Parathyroid adenoma (tissue), 2 donors: ENCODE measurements around the gene TMEM9B.
"Not testable (repeated sequence)": the region's sequence is repeated elsewhere in the genome, so short reads cannot be mapped to it uniquely, and the experiment has no call there.

ENCODE experiments used
- H2AFZ ChIP-seq: fragments of 300-600 bp; sonication (generic); one replicate; pipeline ENCODE4 v1.7.0; 2017; ENCODE audit warnings: antibody characterized with exemption, mild to moderate bottlenecking
- H3K27ac ChIP-seq: fragments of 300-600 bp; sonication (generic); one replicate; pipeline ENCODE4 v1.7.0; 2017
- H3K27me3 ChIP-seq: fragments of 300-600 bp; sonication (generic); one replicate; pipeline ENCODE4 v1.7.0; 2017; ENCODE audit warnings: low read length; ENCODE audit not compliant: control insufficient read depth, insufficient read depth
- H3K36me3 ChIP-seq: fragments of 300-600 bp; sonication (generic); one replicate; pipeline ENCODE4 v1.7.0; 2017; ENCODE audit warnings: low read length; ENCODE audit not compliant: control insufficient read depth, insufficient read depth
- H3K4me1 ChIP-seq: fragments of 300-600 bp; sonication (generic); one replicate; pipeline ENCODE4 v1.7.0; 2017; ENCODE audit warnings: control low read depth
- H3K4me2 ChIP-seq: fragments of 300-600 bp; sonication (generic); one replicate; pipeline ENCODE4 v1.7.0; 2017; ENCODE audit warnings: low read length
- H3K4me3 ChIP-seq: fragments of 300-600 bp; sonication (generic); one replicate; pipeline ENCODE4 v1.7.0; 2017; ENCODE audit warnings: low read depth, low read length
- H3K79me2 ChIP-seq: fragments of 300-600 bp; sonication (generic); one replicate; pipeline ENCODE4 v1.7.0; 2017; ENCODE audit warnings: control low read depth
- H3K9ac ChIP-seq: fragments of 300-600 bp; sonication (generic); one replicate; pipeline ENCODE4 v1.7.0; 2017; ENCODE audit warnings: mild to moderate bottlenecking
- H3K9me3 ChIP-seq: fragments of 300-600 bp; sonication (generic); one replicate; pipeline ENCODE4 v1.7.0; 2017; ENCODE audit warnings: low read length; ENCODE audit not compliant: control insufficient read depth
- TF ChIP-seq, protein P1 (sequence below): fragments of 300-600 bp; sonication (generic); IDR thresholded peaks from one replicate; pipeline ENCODE4 v1.7.0; 2017; ENCODE audit warnings: antibody characterized with exemption, mild to moderate bottlenecking
- donor health status: primary hyperparathyroidism.

Gene TMEM9B

GRCh38 chr11:8988329-8989234 lies 24.3 kb upstream of the TMEM9B start:
- TF ChIP-seq, protein P1, sequence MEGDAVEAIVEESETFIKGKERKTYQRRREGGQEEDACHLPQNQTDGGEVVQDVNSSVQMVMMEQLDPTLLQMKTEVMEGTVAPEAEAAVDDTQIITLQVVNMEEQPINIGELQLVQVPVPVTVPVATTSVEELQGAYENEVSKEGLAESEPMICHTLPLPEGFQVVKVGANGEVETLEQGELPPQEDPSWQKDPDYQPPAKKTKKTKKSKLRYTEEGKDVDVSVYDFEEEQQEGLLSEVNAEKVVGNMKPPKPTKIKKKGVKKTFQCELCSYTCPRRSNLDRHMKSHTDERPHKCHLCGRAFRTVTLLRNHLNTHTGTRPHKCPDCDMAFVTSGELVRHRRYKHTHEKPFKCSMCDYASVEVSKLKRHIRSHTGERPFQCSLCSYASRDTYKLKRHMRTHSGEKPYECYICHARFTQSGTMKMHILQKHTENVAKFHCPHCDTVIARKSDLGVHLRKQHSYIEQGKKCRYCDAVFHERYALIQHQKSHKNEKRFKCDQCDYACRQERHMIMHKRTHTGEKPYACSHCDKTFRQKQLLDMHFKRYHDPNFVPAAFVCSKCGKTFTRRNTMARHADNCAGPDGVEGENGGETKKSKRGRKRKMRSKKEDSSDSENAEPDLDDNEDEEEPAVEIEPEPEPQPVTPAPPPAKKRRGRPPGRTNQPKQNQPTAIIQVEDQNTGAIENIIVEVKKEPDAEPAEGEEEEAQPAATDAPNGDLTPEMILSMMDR: no peak
- H2AFZ ChIP-seq: no peak overlapping the region
- no peaks in the 10 kb centered on the region for H3K36me3 ChIP-seq
- no peaks in the 10 kb centered on the region for H3K4me1 ChIP-seq
- H3K27ac ChIP-seq: no peak overlapping the region
- no peak overlapping the region for H3K4me2 ChIP-seq
- no peaks in the 10 kb centered on the region for H3K79me2 ChIP-seq
- no peak overlapping the region for H3K9ac ChIP-seq
- H3K9me3 ChIP-seq: no peaks in the 10 kb centered on the region
- H3K4me3 ChIP-seq: no peak overlapping the region
- no peaks in the 10 kb centered on the region for H3K27me3 ChIP-seq

DNA sequence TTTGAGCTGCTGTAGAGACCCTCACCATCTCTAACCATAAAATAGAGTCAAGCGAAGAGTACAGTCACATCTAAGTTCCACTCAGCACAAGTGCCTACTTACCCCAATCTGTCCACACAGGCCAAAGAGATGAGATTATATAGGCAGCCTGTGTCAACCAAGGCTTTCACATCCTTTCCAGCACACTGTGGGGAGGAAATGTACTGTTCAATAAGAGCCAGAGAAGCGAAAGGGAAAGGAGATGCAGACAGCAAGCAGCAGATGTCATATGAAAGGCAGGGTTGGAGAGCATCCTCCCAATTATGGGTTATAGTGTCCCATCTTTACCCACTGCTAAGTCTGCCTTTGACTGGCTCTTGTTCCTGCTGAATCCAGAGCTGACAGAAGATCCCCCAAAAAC lies 23.2 kb upstream of the TMEM9B start:
- H3K4me1 ChIP-seq: no peaks in the 10 kb centered on the region
- no peak overlapping the region for H3K4me3 ChIP-seq
- H3K27me3 ChIP-seq: no peaks in the 10 kb centered on the region
- H3K36me3 ChIP-seq: no peaks in the 10 kb centered on the region
- H3K9me3 ChIP-seq: no peaks in the 10 kb centered on the region
- no peak overlapping the region for H3K27ac ChIP-seq
- TF ChIP-seq, protein P1: no peak
- no peak overlapping the region for H3K4me2 ChIP-seq
- H3K79me2 ChIP-seq: no peaks in the 10 kb centered on the region
- H3K9ac ChIP-seq: no peak overlapping the region
- no peak overlapping the region for H2AFZ ChIP-seq

GRCh38 chr11:8986772-8987171 lies 22.5 kb upstream of the TMEM9B start:
- H3K79me2 ChIP-seq, H3K9ac ChIP-seq, H3K27ac ChIP-seq, H3K4me1 ChIP-seq, H3K4me3 ChIP-seq, H3K4me2 ChIP-seq, H3K9me3 ChIP-seq, H2AFZ ChIP-seq, H3K27me3 ChIP-seq, H3K36me3 ChIP-seq: not testable (repeated sequence)

DNA sequence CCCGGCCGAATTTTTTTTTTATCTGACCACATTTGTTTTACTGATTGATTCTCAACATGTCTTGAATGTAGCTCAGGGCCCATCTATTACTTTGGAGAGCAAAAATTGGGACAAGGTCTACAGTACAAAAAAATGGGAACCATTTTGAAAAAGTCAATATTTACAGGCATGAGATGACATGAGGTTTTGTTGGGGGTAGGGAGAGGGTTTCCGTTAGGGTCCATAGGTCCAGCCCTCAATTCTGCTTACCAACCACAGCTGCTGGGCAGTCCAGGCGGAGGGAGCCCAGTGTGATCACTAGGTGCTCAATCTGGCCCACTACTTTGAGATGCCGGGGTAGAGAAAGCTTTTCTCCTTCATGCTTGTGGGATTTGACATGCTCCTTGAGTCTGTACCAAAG lies 21.2 kb upstream of the TMEM9B start:
- no peak overlapping the region for H3K4me3 ChIP-seq
- no peaks in the 10 kb centered on the region for H3K79me2 ChIP-seq
- H2AFZ ChIP-seq: no peak overlapping the region
- no peaks in the 10 kb centered on the region for H3K36me3 ChIP-seq
- no peaks in the 10 kb centered on the region for H3K4me1 ChIP-seq
- TF ChIP-seq, protein P1: no peak
- no peaks in the 10 kb centered on the region for H3K9me3 ChIP-seq
- no peak overlapping the region for H3K9ac ChIP-seq
- H3K4me2 ChIP-seq: no peak overlapping the region
- H3K27me3 ChIP-seq: no peaks in the 10 kb centered on the region
- H3K27ac ChIP-seq: no peak overlapping the region

- Histone ChIP-seq H3K27me3 (no peaks in the 10 kb centered on the region), H3K4me3 (no peak overlapping the region), H3K36me3 (no peaks in the 10 kb centered on the region), H3K4me2 (no peak overlapping the region), H3K27ac (no peak overlapping the region), H2AFZ (no peak overlapping the region), H3K4me1 (no peaks in the 10 kb centered on the region), H3K9me3 (no peaks in the 10 kb centered on the region), H3K79me2 (no peaks in the 10 kb centered on the region), H3K9ac (no peak overlapping the region)
- TF ChIP-seq, protein P1: no peak
Measured at GRCh38 chr11:8983552-8983951, 19.3 kb upstream of the TMEM9B start.
